CD4-positive, CD25-positive, alpha-beta regulatory T cell (primary cell): Measurements from ENCODE around the gene ANO6. TPM values are rescaled to one million over a fixed set of nuclear protein-coding genes. Genes with fewer than 3 reads are reported as not detected.

Source experiments
- ATAC-seq, 2 donors: fragments of 150-1000 bp; cut with Tn5 transposase; one replicate each; pipeline ENCODE4 v1.10.0; 2021; ENCODE audit warnings: low read depth in 2 of 2, moderate number of reproducible peaks in 2 of 2, moderate library complexity in 1 of 2
- DNase-seq, 3 donors: peaks; one replicate each; pipeline versions ENCODE4 v3.0.0 to v3.0.0-alpha.2; 2012 to 2022; ENCODE audit warnings: mixed read lengths in 1 of 3
- H3K27ac ChIP-seq: one replicate; pipeline ENCODE4 v1.7.0; 2013; ENCODE audit warnings: mild to moderate bottlenecking, low read length; ENCODE audit not compliant: insufficient read depth, poor library complexity, severe bottlenecking
- H3K27me3 ChIP-seq: one replicate; pipeline ENCODE4 v1.7.0; 2013; ENCODE audit warnings: low read length; ENCODE audit not compliant: control insufficient read depth, insufficient read depth
- H3K36me3 ChIP-seq: one replicate; pipeline ENCODE4 v1.7.0; 2013; ENCODE audit warnings: mild to moderate bottlenecking, low read length, moderate library complexity; ENCODE audit not compliant: control insufficient read depth, insufficient read depth
- H3K4me1 ChIP-seq: 2 replicates; pipeline ENCODE4 v1.7.0; 2013; ENCODE audit warnings: mild to moderate bottlenecking, low read length; ENCODE audit not compliant: insufficient read depth, control insufficient read depth, poor library complexity, severe bottlenecking
- H3K4me3 ChIP-seq: one replicate; pipeline ENCODE4 v1.7.0; 2013; ENCODE audit warnings: low read depth, mild to moderate bottlenecking, low read length, moderate library complexity
- H3K9me3 ChIP-seq, 2 experiments: 1 replicate in 1 of 2; 2 replicates in 1 of 2; pipeline ENCODE4 v1.7.0; 2013; ENCODE audit warnings: low read length in 2 of 2, mild to moderate bottlenecking in 1 of 2, moderate library complexity in 1 of 2; ENCODE audit not compliant: control insufficient read depth in 2 of 2
- H3K27ac Mint-ChIP-seq, 3 donors: one replicate each; pipeline ENCODE4 v1.8.0; 2020 to 2022; ENCODE audit warnings: mild to moderate bottlenecking in 3 of 3, mixed read lengths in 3 of 3, moderate library complexity in 2 of 3
- H3K27me3 Mint-ChIP-seq: one replicate; pipeline ENCODE4 v1.8.0; 2022; ENCODE audit warnings: mild to moderate bottlenecking, mixed read lengths
- H3K36me3 Mint-ChIP-seq: one replicate; pipeline ENCODE4 v1.8.0; 2020; ENCODE audit warnings: mixed read lengths
- H3K4me1 Mint-ChIP-seq, 4 donors: one replicate each; pipeline ENCODE4 v1.8.0; 2020 to 2022; ENCODE audit warnings: mixed read lengths in 4 of 4, mild to moderate bottlenecking in 1 of 4
- H3K4me3 Mint-ChIP-seq, 4 donors: one replicate each; pipeline ENCODE4 v1.8.0; 2020 to 2022; ENCODE audit warnings: mild to moderate bottlenecking in 4 of 4, mixed read lengths in 4 of 4, moderate library complexity in 3 of 4
- H3K9me3 Mint-ChIP-seq, 7 donors: one replicate each; pipeline ENCODE4 v1.8.0; 2020 to 2022; ENCODE audit warnings: mixed read lengths in 7 of 7, mild to moderate bottlenecking in 3 of 7, moderate library complexity in 2 of 7
- polyA plus RNA-seq, 4 donors: library from polyadenylated mRNA; unstranded; fragments of 300-500 nt; fragmentation: Illumina TruSeq; gene quantifications; one replicate each; pipeline ENCODE4 v1.2.3, GENCODE V29; 2021
- total RNA-seq: library from RNA; stranded (reverse); gene quantifications from one replicate; pipeline ENCODE4 v1.2.3, GENCODE V29; 2022

The ANO6 gene
- total and polyA plus RNA-seq, 5 donors from 2014 or later, result 19.9 to 30.1 (median 24.7) TPM

GRCh38 chr12:45220969-45221368, 5.1 kb downstream of the ANO6 start:
- ATAC-seq, result no peak
- Mint-ChIP-seq H3K36me3 (peaks cover 5% of the 10 kb centered on the region), H3K4me1 (peaks cover 43 to 67% (median 53%) of the 10 kb centered on the region in 4 donors), H3K9me3 (no peaks in the 10 kb centered on the region), H3K4me3 (peak overlapping the region in 2 of 4 donors; percentile 0 to 95), H3K27ac (peak overlapping the region in 2 of 3 donors; percentile 13 to 34), H3K27me3 (no peaks in the 10 kb centered on the region)
- Histone ChIP-seq H3K27me3 (no peaks in the 10 kb centered on the region), H3K27ac (no peak overlapping the region), H3K4me3 (no peak overlapping the region), H3K36me3 (peaks cover 5% of the 10 kb centered on the region), H3K9me3 (no peaks in the 10 kb centered on the region), H3K4me1 (peaks cover 30% of the 10 kb centered on the region)
- no peak for DNase-seq

DNA sequence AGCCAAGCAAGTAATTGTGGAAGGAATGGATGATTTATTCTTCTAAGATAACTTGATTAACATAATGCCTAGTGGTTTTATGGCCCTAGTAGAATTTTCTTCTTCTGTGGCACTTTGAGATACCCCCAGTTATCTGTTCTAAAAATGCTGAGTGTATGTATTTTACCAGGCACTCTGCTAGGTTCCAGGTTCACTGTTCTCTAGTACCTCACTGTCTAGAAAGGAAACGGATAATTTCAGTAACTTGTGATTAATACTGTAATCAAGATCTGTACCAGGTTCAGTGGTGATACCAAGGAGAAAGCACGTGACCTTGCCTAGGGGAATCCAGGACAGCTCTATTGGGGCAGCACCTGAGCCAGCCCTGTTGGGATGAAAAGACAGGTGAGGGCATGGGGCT, 8.0 kb downstream of the ANO6 start:
- peaks cover 5% of the 10 kb centered on the region for H3K36me3 ChIP-seq
- Mint-ChIP-seq H3K27me3 (no peaks in the 10 kb centered on the region), H3K4me3 (peak overlapping the region in 1 of 4 donors; percentile 27), H3K4me1 (peaks cover 32 to 59% (median 45%) of the 10 kb centered on the region in 4 donors), H3K9me3 (no peaks in the 10 kb centered on the region), H3K36me3 (peaks cover 12% of the 10 kb centered on the region), H3K27ac (peak overlapping the region in 2 of 3 donors; percentile 15 to 27)
- no peak for DNase-seq
- H3K9me3 ChIP-seq, result no peaks in the 10 kb centered on the region
- no peak for ATAC-seq
- H3K4me3 ChIP-seq, result no peak overlapping the region
- H3K27ac ChIP-seq, result no peak overlapping the region
- H3K27me3 ChIP-seq, result no peaks in the 10 kb centered on the region
- peaks cover 11% of the 10 kb centered on the region for H3K4me1 ChIP-seq

DNA sequence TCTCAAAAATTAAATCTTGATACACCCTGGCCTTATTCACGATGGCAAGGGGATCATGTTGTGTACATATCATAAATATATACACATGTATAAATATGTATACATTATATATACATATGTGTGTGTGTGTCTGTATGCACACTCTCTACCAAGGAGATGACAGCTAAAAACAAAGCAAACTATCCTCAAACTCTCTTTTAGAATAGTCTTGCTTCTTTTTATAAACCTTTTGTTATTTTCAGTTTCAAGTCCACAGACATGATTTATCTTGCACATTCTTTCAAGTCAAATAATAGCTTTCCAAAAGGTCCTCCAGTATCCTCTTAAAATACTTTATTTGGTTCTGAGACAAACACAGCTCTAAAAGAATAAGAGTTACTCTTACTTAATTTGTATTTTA, 8.4 kb downstream of the ANO6 start:
- Mint-ChIP-seq H3K4me3 (no peak overlapping the region), H3K9me3 (no peaks in the 10 kb centered on the region), H3K36me3 (peaks cover 13% of the 10 kb centered on the region), H3K4me1 (peaks cover 32 to 56% (median 44%) of the 10 kb centered on the region in 4 donors), H3K27ac (no peak overlapping the region), H3K27me3 (no peaks in the 10 kb centered on the region)
- Histone ChIP-seq H3K36me3 (peaks cover 5% of the 10 kb centered on the region), H3K4me3 (no peak overlapping the region), H3K27ac (no peak overlapping the region), H3K4me1 (peaks cover 7% of the 10 kb centered on the region), H3K9me3 (no peaks in the 10 kb centered on the region), H3K27me3 (no peaks in the 10 kb centered on the region)
- ATAC-seq, result no peak
- no peak for DNase-seq

- Histone ChIP-seq H3K4me1 (no peaks in the 10 kb centered on the region), H3K4me3 (no peak overlapping the region), H3K9me3 (no peaks in the 10 kb centered on the region), H3K36me3 (peaks cover 4% of the 10 kb centered on the region), H3K27ac (no peak overlapping the region), H3K27me3 (no peaks in the 10 kb centered on the region)
- no peaks in the 10 kb centered on the region for H3K9me3 Mint-ChIP-seq
- ATAC-seq (no peak), DNase-seq (no peak)
- no peak overlapping the region for H3K27ac Mint-ChIP-seq
- no peaks in the 10 kb centered on the region for H3K27me3 Mint-ChIP-seq
- peaks cover 17% of the 10 kb centered on the region for H3K36me3 Mint-ChIP-seq
- H3K4me3 Mint-ChIP-seq, result no peak overlapping the region
- peaks cover 20 to 41% (median 31%) of the 10 kb centered on the region in 4 donors for H3K4me1 Mint-ChIP-seq
Measured at GRCh38 chr12:45226021-45226420, 10.1 kb downstream of the ANO6 start.

DNA sequence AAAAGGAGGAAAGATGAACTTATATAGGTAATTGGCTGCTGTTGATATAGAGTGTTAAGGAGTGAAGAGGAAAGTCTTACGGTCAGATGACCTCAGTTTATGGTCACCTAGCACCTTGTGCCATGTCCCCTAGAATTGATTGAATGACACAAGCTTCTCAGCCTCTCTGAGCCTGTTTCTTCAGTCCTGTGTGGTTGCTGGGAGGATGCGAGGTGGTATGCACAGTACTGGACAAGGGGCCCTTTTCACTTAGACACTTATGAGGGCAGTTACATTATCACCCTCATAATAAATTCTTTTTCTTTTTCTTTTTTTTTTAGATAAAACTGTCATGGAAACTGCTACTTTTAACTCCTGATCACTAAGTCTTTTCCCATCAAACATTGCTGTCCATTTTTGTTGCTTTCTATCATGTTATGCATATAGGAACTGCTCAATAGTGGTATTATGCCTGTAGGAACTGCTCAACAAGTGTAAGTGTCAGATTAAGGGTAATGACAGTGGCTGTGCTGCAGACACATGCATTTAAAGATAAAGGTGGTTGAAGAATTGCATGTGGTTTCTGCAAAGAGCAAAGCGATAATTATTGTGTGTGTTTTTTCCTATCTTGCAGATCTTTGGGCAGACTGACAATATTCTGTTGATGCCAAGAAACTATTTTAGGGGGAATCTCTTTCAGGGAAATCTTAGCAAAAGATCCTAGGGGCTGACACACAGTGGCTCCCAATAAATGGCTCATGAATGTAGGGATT, 11.6 kb downstream of the ANO6 start:
- no peaks in the 10 kb centered on the region for H3K9me3 Mint-ChIP-seq
- Histone ChIP-seq H3K4me3 (no peak overlapping the region), H3K4me1 (no peaks in the 10 kb centered on the region), H3K27me3 (no peaks in the 10 kb centered on the region), H3K36me3 (peaks cover 3% of the 10 kb centered on the region), H3K27ac (no peak overlapping the region), H3K9me3 (no peaks in the 10 kb centered on the region)
- DNase-seq (no peak), ATAC-seq (no peak)
- no peaks in the 10 kb centered on the region for H3K27me3 Mint-ChIP-seq
- H3K4me3 Mint-ChIP-seq, result no peak overlapping the region
- peak overlapping the region in 2 of 3 donors; percentile 50 to 79 for H3K27ac Mint-ChIP-seq
- peaks cover 20% of the 10 kb centered on the region for H3K36me3 Mint-ChIP-seq
- H3K4me1 Mint-ChIP-seq, result peaks cover 25 to 39% (median 34%) of the 10 kb centered on the region in 4 donors

- H3K9me3 ChIP-seq, result no peaks in the 10 kb centered on the region
- no peak overlapping the region for H3K4me3 ChIP-seq
- H3K36me3 Mint-ChIP-seq, result peaks cover 23% of the 10 kb centered on the region
- ATAC-seq, result no peak
- peaks cover 0 to 2% (median 0%) of the 10 kb centered on the region in 7 donors for H3K9me3 Mint-ChIP-seq
- no peaks in the 10 kb centered on the region for H3K27me3 ChIP-seq
- no peak overlapping the region for H3K27ac Mint-ChIP-seq
- no peak overlapping the region for H3K4me3 Mint-ChIP-seq
- H3K36me3 ChIP-seq, result peaks cover 4% of the 10 kb centered on the region
- no peaks in the 10 kb centered on the region for H3K27me3 Mint-ChIP-seq
- no peak for DNase-seq
- peaks cover 21 to 52% (median 41%) of the 10 kb centered on the region in 4 donors for H3K4me1 Mint-ChIP-seq
- no peaks in the 10 kb centered on the region for H3K4me1 ChIP-seq
- no peak overlapping the region for H3K27ac ChIP-seq
Measured at GRCh38 chr12:45231515-45232145, 15.7 kb downstream of the ANO6 start.

DNA sequence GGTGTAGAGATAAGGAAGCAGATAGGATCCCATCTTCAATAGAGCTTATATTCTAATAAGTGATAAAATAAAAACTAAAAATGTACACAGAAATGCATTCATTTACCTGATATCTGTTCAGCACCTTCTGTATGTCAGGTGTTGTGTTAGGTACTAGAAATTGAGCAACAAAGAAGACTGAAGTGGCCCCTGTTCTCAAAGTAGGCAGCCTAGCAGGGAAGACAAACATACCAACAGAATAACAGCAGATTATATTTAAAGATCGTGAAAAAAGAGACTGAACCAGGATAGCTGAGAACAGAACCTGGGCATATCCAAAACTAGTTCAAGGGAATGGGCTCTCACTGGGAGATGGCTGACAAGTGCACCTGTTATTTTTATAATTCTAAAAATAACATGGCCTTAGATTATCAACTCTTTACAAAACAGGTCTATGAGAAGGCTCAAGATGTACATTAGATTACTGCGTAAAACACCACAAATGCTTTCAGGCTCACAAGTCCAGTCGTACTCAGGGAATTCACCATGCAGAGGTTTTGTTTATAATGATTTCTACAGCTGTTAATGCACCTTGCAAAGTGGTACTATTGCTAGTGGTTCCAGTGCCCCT, 16.4 kb downstream of the ANO6 start:
- Mint-ChIP-seq H3K4me1 (peaks cover 21 to 54% (median 46%) of the 10 kb centered on the region in 4 donors), H3K36me3 (peaks cover 28% of the 10 kb centered on the region), H3K9me3 (peaks cover 0 to 4% (median 0%) of the 10 kb centered on the region in 7 donors), H3K4me3 (no peak overlapping the region), H3K27me3 (no peaks in the 10 kb centered on the region), H3K27ac (no peak overlapping the region)
- DNase-seq (no peak), ATAC-seq (no peak)
- H3K27ac ChIP-seq, result no peak overlapping the region
- no peak overlapping the region for H3K4me3 ChIP-seq
- no peaks in the 10 kb centered on the region for H3K9me3 ChIP-seq
- H3K36me3 ChIP-seq, result peaks cover 4% of the 10 kb centered on the region
- no peaks in the 10 kb centered on the region for H3K4me1 ChIP-seq
- H3K27me3 ChIP-seq, result no peaks in the 10 kb centered on the region
